Measurements from ENCODE around the gene BUB1B. TPM values are rescaled to one million over a fixed set of nuclear protein-coding genes. Genes with fewer than 3 reads are reported as not detected.
"Not testable (repeated sequence)": the region's sequence is repeated elsewhere in the genome, so short reads cannot be mapped to it uniquely, and the experiment has no call there.

The BUB1B gene
- total RNA-seq, 1 donor from 2014 or later = 1.8 TPM

- no peaks in the 10 kb centered on the region for H3K9me3 ChIP-seq
- intact Hi-C loops (cut with DNase I) = no loop called here
These were observed 26.0 kb upstream of the BUB1B start for GRCh38 chr15:40134885-40135284.

DNA sequence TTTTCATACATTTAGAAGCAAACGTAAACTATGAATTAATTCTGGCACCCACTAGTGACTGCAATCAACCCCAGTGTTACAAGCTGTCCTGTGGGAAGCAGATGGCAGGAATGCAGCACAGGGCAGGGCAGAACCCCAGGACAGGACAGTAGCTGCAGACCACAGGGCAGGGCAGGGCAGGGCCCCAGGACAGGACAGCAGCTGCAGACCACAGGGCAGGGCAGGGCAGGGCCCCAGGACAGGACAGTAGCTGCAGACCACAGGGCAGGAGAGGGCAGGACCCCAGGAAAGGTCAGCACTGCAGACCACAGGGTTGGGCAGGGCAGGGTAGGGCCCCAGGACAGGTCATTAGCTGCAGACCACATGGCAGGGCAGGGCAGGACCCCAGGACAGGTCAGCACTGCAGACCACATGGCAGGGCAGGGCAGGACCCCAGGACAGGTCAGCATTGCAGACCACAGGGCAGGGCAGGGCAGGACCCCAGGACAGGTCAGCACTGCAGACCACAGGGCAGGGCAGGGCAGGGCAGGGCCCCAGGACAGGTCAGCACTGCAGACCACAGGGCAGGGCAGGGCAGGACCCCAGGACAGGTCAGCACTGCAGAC is 24.9 kb upstream of the BUB1B start:
- H3K36me3 ChIP-seq; H3K9me3 ChIP-seq; DNase-seq; intact Hi-C loops (cut with DNase I); H3K27ac ChIP-seq; ATAC-seq; H3K4me1 ChIP-seq; H3K4me3 ChIP-seq; H3K27me3 ChIP-seq: not testable (repeated sequence)

More at GRCh38 chr15:40134885-40135284, 26.0 kb upstream of the BUB1B start:
- Histone ChIP-seq H3K27ac (no peak overlapping the region), H3K4me3 (no peak overlapping the region), H3K36me3 (no peaks in the 10 kb centered on the region), H3K4me1 (no peaks in the 10 kb centered on the region), H3K27me3 (no peaks in the 10 kb centered on the region)
- ATAC-seq (no peak), DNase-seq (no peak)
- no peak for TF ChIP-seq CTCF (IDR thresholded peaks at IDR 0.05)

- DNase-seq (no peak), ATAC-seq (no peak)
- Histone ChIP-seq H3K27ac (no peak overlapping the region), H3K4me1 (no peaks in the 10 kb centered on the region), H3K4me3 (no peak overlapping the region), H3K9me3 (no peaks in the 10 kb centered on the region), H3K27me3 (no peaks in the 10 kb centered on the region), H3K36me3 (no peaks in the 10 kb centered on the region)
- intact Hi-C loops (cut with DNase I) = no loop called here
- no peak for TF ChIP-seq CTCF (IDR thresholded peaks at IDR 0.05)
These were observed 24.2 kb upstream of the BUB1B start for GRCh38 chr15:40136470-40137302.

DNA sequence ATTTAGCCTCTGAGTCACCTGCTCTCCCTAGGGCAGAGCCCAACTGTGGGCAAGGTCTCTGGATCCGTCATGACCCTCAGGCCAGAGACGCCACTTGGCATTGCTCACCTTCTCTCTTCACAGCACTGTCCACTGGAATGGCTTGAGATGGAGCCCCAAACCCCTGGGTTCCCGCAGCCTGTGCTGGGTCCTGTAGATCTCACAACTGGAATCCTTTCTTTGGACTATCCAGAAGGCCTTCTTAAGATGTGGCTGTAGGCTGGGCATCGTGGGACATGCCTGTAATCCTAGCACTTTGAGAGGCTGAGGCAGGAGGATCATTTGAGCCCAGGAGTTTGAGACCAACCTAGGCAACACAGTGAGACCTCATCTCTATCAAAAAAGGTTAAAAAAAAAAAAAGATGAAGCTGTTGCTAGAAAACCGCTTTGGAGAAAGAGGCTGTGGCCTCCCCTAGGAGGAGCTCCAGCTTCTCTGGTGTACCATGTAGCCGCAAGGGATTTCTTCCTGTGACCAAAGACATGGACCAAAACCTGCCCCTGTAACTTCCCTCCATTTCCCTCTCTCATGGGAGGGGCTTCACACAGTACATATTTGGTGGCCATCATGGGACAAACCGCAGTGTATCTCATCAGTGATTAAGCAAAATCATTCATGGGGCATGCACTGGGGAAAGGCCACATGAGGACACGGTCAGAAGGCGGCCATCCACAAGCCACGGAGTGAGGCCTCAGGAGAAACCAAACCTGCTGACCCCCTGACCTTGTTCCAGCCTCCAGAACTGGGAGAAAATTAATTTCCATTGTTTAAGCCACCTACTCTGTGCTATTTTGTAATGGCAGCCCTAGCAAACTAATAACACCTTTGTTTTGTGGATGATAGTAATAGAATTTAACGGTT is 23.3 kb upstream of the BUB1B start:
- TF ChIP-seq CTCF (IDR thresholded peaks at IDR 0.05) = no peak
- intact Hi-C loops (cut with DNase I) = no loop called here

DNA sequence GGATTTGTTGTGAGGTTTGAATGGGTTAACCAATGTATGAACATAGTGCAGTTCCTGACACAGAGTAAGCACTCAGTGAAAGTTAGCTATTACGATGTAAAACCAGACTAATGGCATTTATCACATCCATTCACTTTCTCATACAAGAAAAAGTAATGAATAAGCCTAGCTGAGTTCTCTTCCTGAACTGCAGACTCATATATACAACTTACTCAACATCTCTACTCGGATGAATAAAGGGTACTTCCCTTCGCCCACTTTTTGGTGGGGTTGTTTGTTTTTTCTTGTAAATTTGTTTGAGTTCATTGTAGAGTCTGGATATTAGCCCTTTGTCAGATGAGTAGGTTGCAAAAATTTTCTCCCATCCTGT is 22.7 kb upstream of the BUB1B start:
- H3K4me3 ChIP-seq; H3K27me3 ChIP-seq; ATAC-seq; H3K4me1 ChIP-seq; intact Hi-C loops (cut with DNase I); H3K9me3 ChIP-seq; H3K36me3 ChIP-seq; H3K27ac ChIP-seq; DNase-seq: not testable (repeated sequence)

More for the DNA sequence above, 23.3 kb upstream of the BUB1B start:
- no peak for DNase-seq
- Histone ChIP-seq H3K27me3 (no peaks in the 10 kb centered on the region), H3K36me3 (no peaks in the 10 kb centered on the region), H3K4me1 (no peaks in the 10 kb centered on the region), H3K9me3 (no peaks in the 10 kb centered on the region), H3K27ac (no peak overlapping the region), H3K4me3 (no peak overlapping the region)
- ATAC-seq = no peak

- intact Hi-C loops (cut with DNase I) = no loop called here
- ATAC-seq (no peak), DNase-seq (no peak)
- no peak for TF ChIP-seq CTCF (IDR thresholded peaks at IDR 0.05)
- Histone ChIP-seq H3K4me1 (no peaks in the 10 kb centered on the region), H3K9me3 (no peaks in the 10 kb centered on the region), H3K4me3 (no peak overlapping the region), H3K27me3 (no peaks in the 10 kb centered on the region), H3K36me3 (no peaks in the 10 kb centered on the region), H3K27ac (no peak overlapping the region)
These were observed 18.4 kb upstream of the BUB1B start for GRCh38 chr15:40142428-40142827.
